ENCODE measurements around the gene OSBPL10. TPM values are rescaled to one million over a fixed set of nuclear protein-coding genes. Genes with fewer than 3 reads are reported as not detected.

OSBPL10 gene
- total RNA-seq, 1 experiment from 2014 or later: 74.7 TPM

- Mint-ChIP-seq H3K36me3 (ENCODE audit: insufficient read depth, unreplicated experiment) (peaks cover 13% of the 10 kb centered on the region), H3K4me3 (ENCODE audit: low read depth, unreplicated experiment) (no peak overlapping the region), H3K4me1 (ENCODE audit: low read depth, unreplicated experiment) (peaks cover 4% of the 10 kb centered on the region), H3K27ac (ENCODE audit: unreplicated experiment) (no peak overlapping the region), H3K9me3 (ENCODE audit: low read depth, unreplicated experiment) (no peaks in the 10 kb centered on the region), H3K27me3 (ENCODE audit: unreplicated experiment) (no peaks in the 10 kb centered on the region)
- CTCF ChIA-PET: interaction anchor here (0.6 to 1.0 kb wide), 2 partner anchors 15 to 56 kb away, joined by 3 read pairs; no protein-coding TSS in a partner anchor
- no TSS peak for BruUV-seq (replicated peaks)
- TF ChIP-seq CTCF (IDR thresholded peaks at IDR 0.05; ENCODE audit: unreplicated experiment): no peak
- intact Hi-C loops (cut with micrococcal nuclease; ENCODE audit: unreplicated experiment): loop anchor here (10.0 kb wide), 1 partner anchor 152 kb away; no protein-coding TSS in a partner anchor
- no peak for DNase-seq
Measured at GRCh38 chr3:31613177-31613576, 367.9 kb downstream of the OSBPL10 start.

Other genes starting within 250 kb of the OSBPL10 start
- gene ZNF860, start 488 bp upstream of the OSBPL10 start, total RNA-seq (2022): 7.5 and 11.8 TPM in 2 replicates
- 13.4 and 16.7 TPM in 2 replicates for gene GPD1L, start 125.4 kb upstream of the OSBPL10 start, total RNA-seq (2022)